Raji (cell line): ENCODE results near the gene AGBL3.

ENCODE experiments used
- POLR2A ChIP-seq: IDR thresholded peaks from 2 replicates; pipeline ENCODE4 v1.6.1; 2011; ENCODE audit warnings: low read depth, low read length, control low read depth; ENCODE audit not compliant: insufficient read depth

The AGBL3 gene

DNA sequence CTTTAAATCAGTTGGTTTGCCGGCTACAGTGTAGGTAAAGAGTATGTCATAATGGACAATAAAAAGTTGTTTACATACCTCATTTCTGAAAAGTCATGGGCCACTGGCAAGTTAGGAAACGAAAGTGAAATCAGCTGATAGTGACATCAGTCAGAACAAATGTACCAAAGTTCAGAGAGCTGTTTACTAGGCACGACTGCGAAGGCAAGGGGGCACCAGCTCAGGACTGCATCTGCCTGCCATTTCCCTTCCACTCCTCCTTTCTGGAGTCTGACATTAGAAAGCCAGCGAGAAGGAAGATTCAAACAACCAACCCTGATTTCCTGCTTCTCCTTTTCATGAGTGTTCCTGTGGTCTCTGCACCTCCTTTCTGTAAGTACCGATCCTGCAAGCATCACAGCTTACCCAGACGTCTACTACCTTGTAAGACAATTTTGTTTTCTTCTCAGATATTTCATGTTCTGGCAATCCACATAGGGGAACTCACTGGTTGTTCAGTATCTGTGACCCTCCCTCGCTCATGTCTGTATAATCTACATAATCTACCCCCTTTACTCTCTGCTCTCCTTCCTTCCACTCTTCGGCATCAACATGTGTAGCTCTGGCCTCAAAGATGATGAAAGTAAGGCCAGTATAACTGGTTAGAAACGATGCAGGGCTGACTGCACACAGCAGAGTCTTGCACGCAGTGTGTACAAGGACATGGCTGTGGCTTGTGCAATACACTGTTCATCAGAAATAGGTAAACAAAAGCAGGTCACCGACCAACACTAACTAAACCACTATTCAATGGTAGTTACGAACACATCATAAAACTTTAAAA lies 161.8 kb downstream of the AGBL3 start, which contains the start of gene TMEM140:
Gene TMEM140, plus strand, starts transcription at position 174 of the 823 bp plus-strand sequence. CDS start 16,370 bp downstream, outside the sequence.
- peak; percentile 25; the same call in 1 of the 2 replicates for TF ChIP-seq POLR2A

DNA sequence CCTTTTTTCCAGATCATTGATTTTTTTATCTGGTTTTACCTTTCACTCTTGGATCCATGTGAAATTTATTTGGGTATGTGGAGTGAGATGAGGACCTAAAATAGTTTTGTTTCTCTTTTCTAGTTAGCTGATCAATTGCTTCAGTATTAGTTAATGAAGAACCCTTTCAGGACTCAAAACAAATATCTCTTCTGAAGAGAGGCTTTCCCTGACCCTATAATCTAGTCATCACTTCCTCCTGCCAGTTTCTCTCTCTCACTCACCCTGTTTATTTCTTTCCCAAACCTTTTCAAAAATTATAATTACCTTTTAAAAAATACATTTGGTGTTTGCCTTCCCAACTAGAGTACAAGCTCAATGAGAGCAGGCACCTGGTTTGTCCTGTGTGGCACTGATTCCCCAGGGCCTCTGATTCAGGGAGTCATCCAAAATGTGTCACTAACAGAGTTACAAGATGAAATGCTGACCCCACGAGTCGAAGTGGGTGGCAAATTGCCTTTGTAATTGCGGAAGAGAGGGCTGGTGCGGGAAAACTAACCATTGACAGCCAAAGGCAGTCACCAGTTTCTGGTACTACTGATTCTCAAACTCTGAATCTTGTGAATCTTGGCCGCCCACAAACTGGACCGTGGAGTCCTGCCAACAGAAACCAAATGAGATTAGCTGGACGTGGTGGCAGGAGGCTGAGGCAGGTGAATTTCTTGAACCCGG lies 163.9 kb downstream of the AGBL3 start:
- TF ChIP-seq POLR2A: no peak

DNA sequence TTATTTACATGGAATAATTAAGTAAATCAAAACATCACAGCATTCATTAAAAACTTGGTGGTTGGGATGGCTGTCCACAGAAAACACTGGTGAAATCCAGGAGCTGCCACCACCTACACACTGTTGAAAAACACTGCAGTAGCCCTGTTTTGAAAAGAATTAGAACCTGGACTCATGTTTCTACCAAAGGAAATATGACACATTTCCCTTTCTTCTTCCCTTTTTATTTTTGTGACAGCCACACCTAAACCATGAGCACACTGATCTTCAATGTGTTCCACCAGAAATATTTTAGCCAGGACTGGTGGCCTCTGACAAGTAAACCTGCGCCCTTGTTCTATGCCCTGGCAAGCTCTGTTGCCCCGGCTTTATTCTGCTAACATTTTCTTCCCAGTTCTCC lies 164.8 kb downstream of the AGBL3 start:
- TF ChIP-seq POLR2A: no peak

DNA sequence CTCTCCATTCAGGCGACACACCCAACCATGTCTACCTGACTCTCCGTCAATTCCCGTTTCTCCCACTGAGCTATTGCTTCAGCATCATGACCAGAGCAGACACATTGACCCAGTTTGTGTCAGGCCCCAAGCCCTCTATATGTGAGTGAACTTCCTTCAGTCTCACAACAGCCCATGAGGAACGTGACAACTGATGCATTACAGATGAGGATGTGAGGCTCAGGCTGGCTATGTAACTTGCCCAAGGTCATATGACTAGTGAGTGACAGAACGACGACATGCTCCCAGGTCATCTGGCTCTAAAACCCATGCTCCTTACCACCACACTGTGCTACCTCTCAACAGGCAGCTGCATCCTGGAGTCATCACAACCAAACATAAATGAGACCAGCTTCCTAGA lies 165.2 kb downstream of the AGBL3 start:
- TF ChIP-seq POLR2A: no peak

DNA sequence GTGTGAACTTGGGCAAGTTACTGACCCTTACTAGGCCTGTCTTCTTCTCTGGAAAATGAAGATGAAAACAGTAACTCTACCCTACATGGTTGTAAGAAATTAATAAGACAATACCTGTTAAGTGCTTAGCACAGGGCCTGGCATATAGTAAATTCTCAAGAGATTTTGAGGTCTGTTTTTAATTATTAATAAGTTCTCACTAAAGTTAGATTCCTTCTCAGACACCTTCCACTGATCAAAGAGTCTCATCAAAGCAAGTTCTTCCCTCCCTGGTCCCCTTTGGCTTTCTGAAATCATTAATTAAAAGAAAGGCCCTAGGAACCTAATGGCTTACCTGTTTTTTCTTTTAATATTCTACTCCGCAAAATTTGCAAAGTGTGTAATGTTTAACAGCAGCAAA lies 166.1 kb downstream of the AGBL3 start:
- no peak for TF ChIP-seq POLR2A

DNA sequence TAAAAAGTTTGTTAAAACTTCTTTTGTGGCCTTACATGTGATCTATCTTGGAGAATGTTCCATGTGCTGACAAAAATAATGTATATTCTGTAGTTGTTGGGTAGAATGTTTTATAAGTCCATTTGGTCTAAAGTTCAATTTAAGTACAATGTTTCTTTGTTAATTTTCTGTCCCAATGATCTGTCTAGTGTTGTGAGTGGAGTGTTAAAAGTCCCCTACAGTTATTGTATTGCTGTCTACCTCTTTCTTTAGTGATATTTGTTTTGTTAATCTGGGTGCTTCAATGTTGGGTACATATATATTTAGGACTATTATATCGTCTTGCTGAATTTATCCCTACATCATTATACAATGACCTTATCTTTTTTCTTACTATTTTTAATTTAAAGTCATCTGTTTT lies 168.4 kb downstream of the AGBL3 start:
- TF ChIP-seq POLR2A: no peak

DNA sequence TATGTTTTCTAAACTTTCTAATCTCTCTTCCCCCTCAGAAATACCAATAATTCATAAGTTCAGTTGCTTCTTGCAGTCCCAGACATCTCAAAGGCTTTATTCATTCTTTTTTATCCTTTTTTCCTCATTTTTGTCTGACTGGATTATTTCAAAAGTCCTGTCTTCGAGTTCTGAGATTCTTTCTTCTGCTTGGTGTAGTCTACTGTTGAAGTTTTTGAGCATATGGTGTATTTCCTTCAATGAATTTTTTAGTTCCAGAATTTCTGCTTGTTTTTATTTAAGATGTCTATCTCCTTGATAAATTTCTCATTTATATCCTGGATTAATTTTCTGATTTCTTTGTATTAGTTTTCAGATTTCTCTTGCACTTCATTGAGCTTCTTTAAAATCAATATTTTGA lies 170.0 kb downstream of the AGBL3 start:
- no peak for TF ChIP-seq POLR2A

DNA sequence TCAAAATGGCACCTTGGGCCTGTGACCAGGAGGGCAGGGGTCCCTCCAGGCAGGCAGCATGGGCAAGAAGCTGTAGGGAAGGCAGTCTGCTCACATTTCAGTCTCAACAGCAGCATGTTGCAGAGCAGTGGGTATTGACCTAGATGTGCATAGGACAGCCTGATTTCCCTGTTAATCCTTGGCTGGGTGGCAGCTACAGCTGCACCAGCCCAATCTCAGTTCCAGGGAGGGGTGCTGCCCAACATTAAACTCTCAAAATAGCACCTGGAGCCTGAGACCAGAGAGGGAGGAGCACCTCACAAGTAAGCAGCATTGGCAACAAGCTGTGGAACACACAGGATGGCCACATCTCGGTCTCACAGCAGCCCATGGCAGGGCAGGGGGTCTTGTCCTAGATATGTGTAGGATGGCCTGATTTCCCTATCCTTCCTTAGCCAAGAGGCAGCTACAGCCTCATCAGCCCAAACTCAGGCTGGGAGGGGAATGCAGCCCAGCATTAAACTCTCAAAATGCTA lies 171.9 kb downstream of the AGBL3 start:
- no peak for TF ChIP-seq POLR2A

DNA sequence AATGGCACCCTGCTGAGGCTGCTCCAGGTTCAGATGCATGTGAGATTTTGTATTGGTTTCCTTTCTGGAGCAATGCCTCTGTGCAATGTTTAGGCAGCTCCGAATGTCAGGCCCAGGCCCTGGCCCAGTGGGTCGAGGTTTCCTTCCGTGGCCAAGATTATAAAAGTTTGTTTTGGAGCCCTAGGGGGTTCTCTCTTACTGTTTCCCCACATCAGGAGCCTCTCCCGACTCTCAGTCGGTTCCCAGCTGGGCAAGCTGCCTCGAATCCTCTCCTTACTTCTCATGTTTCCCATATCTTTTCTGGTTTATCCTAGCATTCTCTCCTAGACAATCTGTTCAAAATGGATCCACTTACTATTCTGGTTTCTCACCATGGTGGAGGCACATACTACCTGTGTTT lies 172.6 kb downstream of the AGBL3 start:
- no peak for TF ChIP-seq POLR2A

DNA sequence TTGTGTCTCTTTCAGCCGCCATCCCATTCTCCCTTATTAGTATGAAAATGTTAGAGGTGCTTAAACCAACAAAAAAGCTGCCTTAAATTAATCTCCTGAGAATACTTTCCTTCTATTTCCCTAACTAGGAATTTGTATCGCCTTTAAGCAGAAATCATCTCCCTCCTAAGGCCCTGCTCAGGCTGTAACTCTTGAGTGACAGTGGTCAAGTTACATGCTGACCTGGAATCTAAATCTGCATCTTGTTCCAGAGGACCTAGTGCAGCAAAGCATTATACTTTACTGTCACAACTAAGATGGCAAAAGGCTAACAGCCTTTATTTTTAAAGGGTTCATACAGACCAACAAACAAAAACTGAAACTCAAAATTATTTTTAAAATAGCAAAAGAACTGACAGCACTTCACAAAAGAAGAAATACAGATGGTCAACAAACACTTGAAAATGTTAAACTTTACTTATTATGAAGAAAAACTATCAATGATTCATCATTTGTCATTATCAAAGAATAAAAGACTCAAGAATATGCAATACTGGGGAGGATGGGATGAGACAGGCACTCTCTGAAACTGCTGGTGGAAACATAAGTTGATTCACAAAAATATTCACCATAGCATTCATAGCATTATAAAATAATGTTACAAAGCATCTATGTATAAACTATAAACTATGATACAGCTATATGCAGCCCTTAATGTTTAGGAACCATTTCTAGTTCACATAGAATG lies 173.2 kb downstream of the AGBL3 start:
- TF ChIP-seq POLR2A: no peak

DNA sequence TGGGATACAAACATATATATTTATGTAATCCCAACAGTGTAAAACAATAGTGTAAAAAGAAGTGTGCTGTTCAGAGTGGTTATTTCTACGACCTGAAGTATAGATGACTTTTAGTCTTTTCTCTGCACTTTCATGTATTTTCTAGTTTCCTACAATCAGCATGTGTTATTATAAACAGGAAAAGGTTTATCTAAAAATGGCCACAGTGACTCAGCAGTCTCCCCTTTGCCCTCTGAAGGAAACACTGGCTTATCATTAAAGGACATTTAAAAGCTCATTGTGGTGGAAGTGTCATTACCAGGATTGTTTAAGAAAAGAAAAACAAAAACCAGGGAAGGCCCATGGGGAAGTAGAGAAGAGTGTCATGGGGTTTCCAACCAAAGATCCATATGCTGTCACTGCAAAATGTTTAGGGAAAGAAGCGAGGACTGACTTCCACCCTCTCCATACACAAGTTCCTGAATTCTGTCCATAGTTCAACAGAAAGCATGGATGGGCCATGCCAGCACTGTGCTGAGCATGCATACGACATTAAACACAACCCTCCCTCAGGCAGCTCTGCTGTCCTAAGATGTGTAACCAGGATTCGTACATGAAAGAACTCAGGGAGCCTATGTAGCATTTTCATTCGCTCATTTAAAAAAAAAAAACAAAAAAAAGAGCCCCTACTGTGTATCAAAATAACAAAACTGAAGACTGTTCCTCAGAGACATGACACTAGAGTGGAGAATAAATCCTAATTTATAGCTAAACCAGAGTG lies 174.0 kb downstream of the AGBL3 start:
- no peak for TF ChIP-seq POLR2A

DNA sequence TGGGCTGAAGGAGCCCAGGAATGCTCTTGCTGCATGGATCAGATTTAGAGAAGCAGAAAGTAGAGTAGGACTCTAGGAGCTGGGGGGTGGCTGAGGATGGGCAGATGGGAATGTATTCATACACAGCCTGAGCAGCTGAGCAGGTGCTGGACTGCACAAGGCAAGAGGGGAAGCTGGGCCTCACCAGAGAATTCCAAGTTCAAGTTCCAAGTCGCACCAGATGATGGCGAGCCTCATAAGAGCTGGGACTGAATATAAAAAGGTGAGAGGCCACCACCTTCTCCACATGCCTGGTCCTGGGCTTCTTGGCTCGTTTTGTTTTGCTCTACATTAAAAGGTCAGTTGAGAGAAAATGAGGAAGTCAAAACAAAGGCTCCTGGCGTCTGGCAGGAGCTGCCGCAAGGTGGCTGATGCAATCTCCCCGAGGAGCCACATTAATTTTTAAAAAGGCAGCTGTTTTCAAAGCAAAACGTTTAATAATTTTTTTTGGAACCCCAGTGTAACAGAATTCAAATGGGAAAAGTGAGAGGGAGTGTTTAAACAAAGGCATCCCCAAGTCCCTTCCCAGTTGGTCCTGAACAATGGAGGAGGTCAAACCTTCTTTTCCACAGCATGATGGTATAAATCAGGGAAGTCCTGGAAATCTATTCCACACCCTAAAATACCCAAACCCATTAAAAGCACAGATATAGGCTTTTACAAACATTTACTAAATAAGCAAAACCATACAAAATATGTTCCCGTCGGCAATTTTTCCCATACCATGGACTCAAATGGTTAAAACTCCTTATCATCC lies 174.7 kb downstream of the AGBL3 start:
- no peak for TF ChIP-seq POLR2A

DNA sequence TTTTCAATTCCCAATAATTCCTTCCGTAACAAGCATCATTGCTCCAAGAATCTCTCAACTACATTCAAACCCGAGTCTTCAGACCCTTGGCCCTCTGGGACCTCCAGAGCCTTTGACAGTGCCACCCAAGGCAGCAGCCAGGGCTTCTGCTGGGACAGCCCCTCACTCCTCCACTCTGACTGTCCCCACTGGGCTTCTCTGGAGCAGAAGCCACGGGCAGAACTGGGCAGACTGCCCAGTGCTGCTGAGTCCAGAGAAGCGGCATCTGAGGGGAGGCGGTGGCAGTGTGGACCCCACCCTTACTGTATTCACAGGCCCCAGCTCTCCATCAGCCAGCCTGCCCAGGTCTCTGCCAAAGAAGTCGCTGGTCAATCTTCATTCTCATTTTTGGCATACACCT lies 175.4 kb downstream of the AGBL3 start:
- TF ChIP-seq POLR2A: no peak

DNA sequence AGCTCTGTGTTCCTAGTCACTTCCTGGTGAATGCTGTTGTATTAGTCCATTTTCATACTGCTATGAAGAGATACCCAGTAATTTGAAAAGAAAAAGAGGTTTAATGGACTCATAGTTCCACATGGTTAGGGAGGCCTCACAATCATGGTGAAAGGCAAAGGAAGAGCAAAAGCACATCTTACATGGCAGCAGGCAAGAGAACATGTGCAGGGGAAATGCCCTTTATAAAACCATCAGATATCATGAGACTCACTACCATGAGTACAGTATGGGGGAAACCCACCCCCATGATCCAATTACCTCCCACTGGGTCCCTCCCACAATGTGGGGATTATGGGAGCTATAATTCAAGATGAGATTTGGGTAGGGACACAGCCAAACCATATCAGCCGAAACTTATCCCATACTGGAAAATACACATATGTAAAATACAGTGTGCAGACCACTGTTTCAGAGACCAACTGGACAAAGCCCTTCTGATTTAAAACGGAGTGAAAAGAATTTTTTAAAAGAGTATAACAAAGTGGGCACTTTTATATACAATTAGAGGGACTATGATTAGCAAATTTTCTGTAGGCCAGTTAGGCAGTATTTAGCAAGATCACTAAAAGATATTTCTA lies 176.2 kb downstream of the AGBL3 start:
- TF ChIP-seq POLR2A: no peak
